ENCODE results near the gene IMMP1L. TPM values are rescaled to one million over a fixed set of nuclear protein-coding genes. Genes with fewer than 3 reads are reported as not detected.

Gene IMMP1L
- total RNA-seq, 1 donor from 2014 or later: 17.9 TPM

DNA sequence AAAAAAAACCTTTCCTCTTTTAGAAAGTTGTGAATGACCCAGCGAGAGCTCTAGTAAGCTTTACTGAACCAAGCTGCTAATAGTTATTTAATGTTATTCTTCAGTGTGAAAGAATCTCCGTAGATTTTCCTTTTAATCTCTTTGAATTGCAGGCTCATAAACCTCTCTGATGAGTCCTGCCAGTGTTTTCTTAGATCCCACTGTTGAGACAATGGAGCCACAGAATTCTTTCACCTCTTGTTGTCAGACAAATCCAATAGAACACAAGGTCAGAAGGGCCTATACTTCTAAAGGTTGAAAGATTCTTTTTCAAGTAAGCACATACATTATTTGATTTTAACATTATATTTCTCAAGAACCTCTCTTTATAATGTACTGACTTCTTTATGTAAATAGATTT, 87.6 kb downstream of the IMMP1L start:
- POLR2A ChIA-PET: no interaction called here
- DNase-seq: no peak
- CTCF ChIA-PET: no interaction called here
- no peak for ATAC-seq (ENCODE audit: low read depth)
- H3K27me3 Mint-ChIP-seq: no peaks in the 10 kb centered on the region
- no peaks in the 10 kb centered on the region for H3K4me1 Mint-ChIP-seq
- peaks cover 8% of the 10 kb centered on the region for H3K36me3 Mint-ChIP-seq (ENCODE audit: low read depth)
- no peak overlapping the region for H3K4me3 Mint-ChIP-seq
- H3K27ac Mint-ChIP-seq: no peak overlapping the region
- H3K9me3 Mint-ChIP-seq: no peaks in the 10 kb centered on the region
- intact Hi-C loops (cut with micrococcal nuclease): no loop called here
- no peak for TF ChIP-seq CTCF (IDR thresholded peaks at IDR 0.05)

DNA sequence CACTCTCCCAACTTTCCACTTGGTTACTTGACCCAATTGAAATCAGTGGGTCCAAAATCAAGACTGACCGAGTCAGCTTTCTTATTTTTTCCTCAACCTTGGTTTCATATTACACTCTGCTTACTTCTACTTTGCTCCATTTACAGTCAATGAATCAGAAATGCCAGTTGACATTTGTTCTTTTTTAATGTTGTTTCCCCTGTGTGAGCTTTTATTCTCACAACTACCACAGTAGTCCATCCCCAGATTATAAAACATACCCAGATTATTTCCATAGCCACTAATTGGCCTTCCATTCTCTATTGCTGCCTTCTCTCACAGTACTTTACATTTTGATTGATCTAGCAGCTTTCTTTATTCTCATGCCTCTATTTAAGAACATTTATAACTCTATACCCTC, 89.8 kb downstream of the IMMP1L start:
- CTCF ChIA-PET: no interaction called here
- no peaks in the 10 kb centered on the region for H3K9me3 Mint-ChIP-seq
- no peaks in the 10 kb centered on the region for H3K27me3 Mint-ChIP-seq
- POLR2A ChIA-PET: no interaction called here
- H3K4me1 Mint-ChIP-seq: no peaks in the 10 kb centered on the region
- H3K36me3 Mint-ChIP-seq (ENCODE audit: low read depth): peaks cover 15% of the 10 kb centered on the region
- intact Hi-C loops (cut with micrococcal nuclease): no loop called here
- DNase-seq: no peak
- no peak overlapping the region for H3K4me3 Mint-ChIP-seq
- no peak overlapping the region for H3K27ac Mint-ChIP-seq
- no peak for ATAC-seq (ENCODE audit: low read depth)
- TF ChIP-seq CTCF (IDR thresholded peaks at IDR 0.05): no peak

- CTCF ChIA-PET: no interaction called here
- no peak for TF ChIP-seq CTCF (IDR thresholded peaks at IDR 0.05)
- H3K27ac Mint-ChIP-seq: no peak overlapping the region
- H3K36me3 Mint-ChIP-seq (ENCODE audit: low read depth): peaks cover 18% of the 10 kb centered on the region
- intact Hi-C loops (cut with micrococcal nuclease): no loop called here
- DNase-seq: no peak
- H3K27me3 Mint-ChIP-seq: no peaks in the 10 kb centered on the region
- ATAC-seq (ENCODE audit: low read depth): no peak
- H3K4me1 Mint-ChIP-seq: no peaks in the 10 kb centered on the region
- H3K4me3 Mint-ChIP-seq: no peak overlapping the region
- POLR2A ChIA-PET: no interaction called here
- H3K9me3 Mint-ChIP-seq: no peaks in the 10 kb centered on the region
Measured at GRCh38 chr11:31419138-31419537, 90.3 kb downstream of the IMMP1L start.

- intact Hi-C loops (cut with micrococcal nuclease): no loop called here
- Mint-ChIP-seq H3K4me1 (no peaks in the 10 kb centered on the region), H3K27me3 (no peaks in the 10 kb centered on the region), H3K27ac (no peak overlapping the region), H3K9me3 (no peaks in the 10 kb centered on the region), H3K36me3 (ENCODE audit: low read depth) (peaks cover 16% of the 10 kb centered on the region), H3K4me3 (no peak overlapping the region)
- no peak for TF ChIP-seq CTCF (IDR thresholded peaks at IDR 0.05)
- ChIA-PET CTCF (no interaction called here), POLR2A (no interaction called here)
- DNase-seq (no peak), ATAC-seq (ENCODE audit: low read depth) (no peak)
Measured at GRCh38 chr11:31417816-31418215, 91.6 kb downstream of the IMMP1L start.

DNA sequence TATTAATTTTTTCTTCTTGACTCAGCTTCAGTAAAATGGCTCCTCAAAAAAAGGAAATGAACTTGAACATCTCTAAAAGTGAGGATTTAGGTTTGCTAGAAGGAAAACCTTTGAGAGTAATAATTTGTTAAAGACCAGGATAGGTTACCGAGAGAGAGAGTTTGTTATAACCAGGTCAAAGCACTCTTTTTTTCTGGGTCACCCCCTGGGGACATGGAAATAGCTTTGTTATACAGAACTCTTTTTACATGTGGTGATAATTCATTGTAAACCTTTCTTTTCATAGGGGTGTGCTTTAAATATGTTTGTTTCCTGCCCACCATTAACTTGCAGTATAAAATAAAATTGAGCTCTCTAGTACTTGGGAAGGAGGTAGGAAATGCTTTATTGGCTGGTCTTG, 92.1 kb downstream of the IMMP1L start:
- ChIA-PET POLR2A (no interaction called here), CTCF (no interaction called here)
- H3K27ac Mint-ChIP-seq: no peak overlapping the region
- H3K4me1 Mint-ChIP-seq: no peaks in the 10 kb centered on the region
- no peak for TF ChIP-seq CTCF (IDR thresholded peaks at IDR 0.05)
- H3K9me3 Mint-ChIP-seq: no peaks in the 10 kb centered on the region
- intact Hi-C loops (cut with micrococcal nuclease): no loop called here
- ATAC-seq (ENCODE audit: low read depth) (no peak), DNase-seq (no peak)
- no peak overlapping the region for H3K4me3 Mint-ChIP-seq
- peaks cover 16% of the 10 kb centered on the region for H3K36me3 Mint-ChIP-seq (ENCODE audit: low read depth)
- H3K27me3 Mint-ChIP-seq: no peaks in the 10 kb centered on the region
